ENCODE results near the gene METTL1.
"Not testable (repeated sequence)": the region's sequence is repeated elsewhere in the genome, so short reads cannot be mapped to it uniquely, and the experiment has no call there.

Gene METTL1

DNA sequence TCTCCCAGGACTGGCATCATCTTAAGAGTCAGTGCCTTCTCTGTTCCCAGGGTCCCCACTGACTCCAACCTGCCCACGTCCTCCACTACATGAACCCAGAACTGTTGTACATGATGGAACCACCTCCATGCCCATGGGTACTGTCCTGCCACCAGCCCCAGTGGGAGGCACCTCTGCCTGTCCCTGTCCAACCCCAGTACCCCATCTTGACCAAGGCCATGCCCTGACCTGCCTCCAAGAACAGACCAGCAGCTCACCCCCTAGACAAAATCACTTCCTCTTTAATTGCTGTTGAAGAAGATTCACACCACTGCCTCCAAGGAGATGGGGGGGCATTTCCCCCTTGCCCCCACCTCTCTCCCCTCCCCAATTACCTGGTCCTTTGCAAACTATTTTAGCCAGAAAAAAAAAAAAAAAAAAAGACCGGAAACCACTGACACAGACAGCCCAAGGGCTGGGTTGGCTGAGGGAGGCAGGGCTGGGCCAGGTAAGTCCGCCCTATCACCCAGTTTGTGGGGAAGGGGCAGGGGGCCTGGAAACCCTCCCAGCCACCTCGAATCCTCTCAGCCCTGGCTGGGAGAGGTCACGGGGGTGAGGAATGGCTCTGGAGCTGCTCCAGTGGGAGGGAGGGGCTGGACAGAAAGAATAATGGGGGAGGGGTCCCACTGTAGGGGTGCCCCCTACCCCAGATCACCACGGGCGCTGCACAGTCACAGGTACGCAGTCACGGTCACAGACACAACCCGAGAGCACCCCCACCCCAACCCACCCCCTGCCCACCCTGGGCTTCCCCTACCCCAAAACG lies 46.8 kb downstream of the METTL1 start:
- no peak for DNase-seq (ENCODE audit: low read depth in 1 of 2, low spot score in 1 of 2)

DNA sequence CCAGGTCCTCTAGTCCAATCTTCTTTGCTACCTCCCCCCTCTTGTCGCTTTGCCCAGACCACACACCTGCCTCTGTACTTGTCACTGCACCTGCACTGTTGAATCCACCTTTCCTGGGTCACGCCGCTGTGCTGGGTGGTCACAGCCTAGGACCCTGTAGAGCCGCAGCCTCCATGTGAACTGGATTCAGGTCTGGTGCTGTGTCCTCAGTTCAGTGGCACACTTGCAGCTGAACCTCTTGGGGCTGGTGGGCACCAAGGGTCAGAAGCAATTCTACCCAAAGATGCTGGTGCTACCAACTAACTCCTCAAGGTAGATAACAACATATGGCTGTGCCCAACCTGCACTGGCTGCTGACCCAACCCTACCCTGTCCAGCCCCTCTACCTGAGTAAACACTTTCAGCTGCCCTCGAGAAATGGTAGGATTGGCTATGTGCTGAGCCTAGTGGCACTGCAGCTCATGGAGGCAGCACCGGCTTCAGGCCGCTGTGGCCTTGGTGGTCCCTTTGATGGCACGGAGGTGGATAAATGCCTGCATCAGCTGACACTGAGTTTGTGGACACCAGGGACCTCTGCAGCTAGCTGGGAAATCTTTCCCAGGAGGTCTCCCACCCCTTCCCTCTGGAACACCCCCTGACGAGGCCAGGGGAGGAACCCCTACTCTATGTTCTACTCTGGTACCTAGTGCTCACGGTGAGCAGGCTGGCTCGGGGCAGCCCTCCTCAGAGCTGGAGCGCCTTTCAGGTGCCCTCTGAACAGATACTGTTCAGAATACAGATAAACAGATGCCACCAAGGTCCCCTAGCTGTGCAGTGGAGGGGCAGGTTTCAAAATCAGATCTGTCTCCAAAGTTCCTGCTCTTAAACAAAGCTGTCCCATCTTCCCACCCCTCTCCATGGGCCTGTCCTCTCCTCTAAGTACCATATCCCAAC lies 47.6 kb downstream of the METTL1 start:
- DNase-seq (ENCODE audit: low read depth in 1 of 2, low spot score in 1 of 2) = no peak

DNA sequence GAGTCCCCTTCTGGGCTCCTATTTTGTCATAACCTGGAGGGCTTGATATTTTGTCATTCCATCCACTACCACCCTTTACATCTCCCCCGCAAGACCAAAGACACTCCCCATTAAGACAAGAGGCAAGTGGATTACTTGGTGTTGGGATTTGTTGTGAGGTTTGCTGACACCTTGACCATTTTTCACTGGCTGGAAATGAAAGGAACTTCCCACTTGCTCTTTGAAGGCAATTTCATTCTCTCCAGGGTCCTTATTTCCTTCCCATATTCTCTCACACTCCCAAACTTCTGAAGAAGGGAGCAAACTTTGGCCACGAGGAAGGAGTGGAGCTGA lies 48.3 kb downstream of the METTL1 start:
- no peak for DNase-seq (ENCODE audit: low read depth in 1 of 2, low spot score in 1 of 2)

GRCh38 chr12:57722716-57723629 lies 48.9 kb downstream of the METTL1 start:
- no peak for DNase-seq (ENCODE audit: low read depth in 1 of 2, low spot score in 1 of 2)

DNA sequence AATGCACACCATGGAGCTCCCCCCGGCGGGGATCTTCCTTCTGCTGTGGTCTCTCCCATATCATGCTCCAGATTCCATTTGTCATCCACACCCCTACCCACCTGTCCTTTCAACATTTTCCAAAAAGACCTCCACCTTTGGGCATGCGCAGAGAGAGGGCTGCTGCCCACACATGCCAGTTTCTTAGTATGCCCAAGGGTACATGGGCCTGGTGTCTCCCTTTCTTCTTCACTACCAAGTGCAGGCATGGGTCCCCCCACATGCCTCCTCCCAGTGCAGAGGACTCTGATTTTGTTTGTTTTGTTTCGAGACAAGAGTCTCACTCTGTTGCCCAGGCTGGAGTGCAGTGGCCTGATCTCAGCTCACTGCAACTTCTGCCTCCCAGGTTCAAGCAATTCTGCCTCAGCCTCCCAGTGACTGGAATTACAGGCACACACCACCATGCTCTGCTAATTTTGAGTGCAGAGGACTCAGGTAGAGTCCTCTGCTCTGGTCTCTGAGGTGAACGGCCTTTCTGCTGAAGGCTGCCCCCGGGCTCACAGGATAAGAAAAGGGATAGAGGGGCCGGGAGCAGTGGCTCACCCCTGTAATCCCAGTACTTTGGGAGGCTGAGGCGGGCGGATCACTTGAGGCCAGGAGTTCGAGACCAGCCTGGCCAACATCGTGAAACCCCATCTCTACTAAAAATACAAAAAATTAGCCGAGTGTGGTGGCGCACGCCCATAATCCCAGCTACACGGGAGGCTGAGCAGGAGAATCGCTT lies 49.9 kb downstream of the METTL1 start:
- not testable (repeated sequence) for DNase-seq (ENCODE audit: low read depth in 1 of 2, low spot score in 1 of 2)

DNA sequence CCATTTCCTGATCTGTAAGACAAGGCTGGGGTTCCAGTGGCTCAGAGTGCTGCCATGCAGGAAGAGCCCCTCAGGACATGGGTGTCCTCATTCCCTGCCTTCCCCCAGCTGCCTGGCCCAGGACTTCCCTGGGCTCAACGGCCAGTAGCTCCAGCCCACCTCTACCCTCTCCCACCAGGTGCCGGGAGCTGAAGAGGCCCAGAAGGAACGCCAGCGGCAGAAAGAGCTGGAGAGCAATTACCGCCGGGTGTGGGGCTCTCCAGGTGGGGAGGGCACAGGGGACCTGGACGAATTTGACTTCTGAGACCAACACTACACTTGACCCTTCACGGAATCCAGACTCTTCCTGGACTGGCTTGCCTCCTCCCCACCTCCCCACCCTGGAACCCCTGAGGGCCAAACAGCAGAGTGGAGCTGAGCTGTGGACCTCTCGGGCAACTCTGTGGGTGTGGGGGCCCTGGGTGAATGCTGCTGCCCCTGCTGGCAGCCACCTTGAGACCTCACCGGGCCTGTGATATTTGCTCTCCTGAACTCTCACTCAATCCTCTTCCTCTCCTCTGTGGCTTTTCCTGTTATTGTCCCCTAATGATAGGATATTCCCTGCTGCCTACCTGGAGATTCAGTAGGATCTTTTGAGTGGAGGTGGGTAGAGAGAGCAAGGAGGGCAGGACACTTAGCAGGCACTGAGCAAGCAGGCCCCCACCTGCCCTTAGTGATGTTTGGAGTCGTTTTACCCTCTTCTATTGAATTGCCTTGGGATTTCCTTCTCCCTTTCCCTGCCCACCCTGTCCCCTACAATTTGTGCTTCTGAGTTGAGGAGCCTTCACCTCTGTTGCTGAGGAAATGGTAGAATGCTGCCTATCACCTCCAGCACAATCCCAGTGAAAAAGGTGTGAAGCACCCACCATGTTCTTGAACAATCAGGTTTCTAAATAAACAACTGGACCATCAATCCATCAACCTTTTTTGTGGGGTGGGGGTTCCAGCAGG lies 51.0 kb downstream of the METTL1 start:
- no peak for DNase-seq (ENCODE audit: low read depth in 1 of 2, low spot score in 1 of 2)

DNA sequence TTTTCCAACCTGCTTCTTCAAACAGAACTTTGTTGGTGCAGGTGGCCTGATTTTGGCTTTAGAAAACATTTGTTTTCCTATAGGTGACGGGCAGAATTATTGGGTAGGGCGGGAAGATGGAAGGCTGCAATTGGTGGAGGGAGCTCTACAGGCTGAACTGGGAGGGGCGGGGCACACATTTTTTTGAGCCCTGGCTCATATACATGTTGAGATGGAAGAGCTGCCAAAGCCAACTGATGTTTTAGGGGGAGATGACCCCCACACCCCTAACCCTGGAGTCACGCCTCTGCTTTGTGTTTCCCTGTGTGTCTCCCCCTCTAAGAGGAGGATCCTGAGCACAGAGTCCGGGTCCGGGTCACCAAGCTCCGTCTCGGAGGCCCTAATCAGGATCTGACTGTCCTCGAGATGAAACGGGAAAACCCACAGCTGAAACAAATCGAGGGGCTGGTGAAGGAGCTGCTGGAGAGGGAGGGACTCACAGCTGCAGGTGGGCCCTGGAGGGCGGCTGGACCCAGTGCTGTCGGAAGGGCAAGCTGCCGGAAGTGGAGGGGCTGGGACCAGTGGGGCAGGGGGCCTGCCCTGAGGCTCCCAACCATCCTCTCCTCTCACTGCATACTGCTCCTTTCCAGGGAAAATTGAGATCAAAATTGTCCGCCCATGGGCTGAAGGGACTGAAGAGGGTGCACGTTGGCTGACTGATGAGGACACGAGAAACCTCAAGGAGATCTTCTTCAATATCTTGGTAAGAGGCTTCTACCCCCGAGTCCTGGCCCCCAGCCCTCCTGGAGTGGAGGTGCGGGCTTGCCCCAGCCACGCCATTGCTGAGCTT lies 51.9 kb downstream of the METTL1 start:
- no peak for DNase-seq (ENCODE audit: low read depth in 1 of 2, low spot score in 1 of 2)

- DNase-seq (ENCODE audit: low read depth in 1 of 2, low spot score in 1 of 2) = no peak
These were observed 53.0 kb downstream of the METTL1 start for GRCh38 chr12:57718641-57719528.

Data from stimulated activated CD4-positive, alpha-beta T cell treated with anti-CD3 and anti-CD28 coated beads, Interleukin-15, amount 100 ng/mL, for 1 hour (primary cell).